Ovary (tissue), 3 donors: ENCODE measurements around the gene OLIG1.

Experiments
- EP300 ChIP-seq: sonication (generic); formaldehyde crosslinking; IDR thresholded peaks from one replicate; pipeline ENCODE4 v1.6.1; 2017; ENCODE audit warnings: antibody characterized with exemption
- POLR2A ChIP-seq: fragments of 450-650 bp; IDR thresholded peaks from one replicate; pipeline ENCODE4 v1.6.1; 2017; ENCODE audit warnings: antibody characterized with exemption, mild to moderate bottlenecking, moderate library complexity
- TF ChIP-seq, protein P1 (sequence below), 3 donors: fragments of 450-650 bp in 2 of 3; fragments of 200-600 bp in 1 of 3; IDR thresholded peaks; one replicate each; pipeline versions ENCODE4 v1.5.1 to v1.8.0; 2016 to 2022; ENCODE audit warnings: antibody characterized with exemption in 3 of 3, mild to moderate bottlenecking in 1 of 3
- donor health status: DM: no; HTN: no; CAD: no.

DNA sequence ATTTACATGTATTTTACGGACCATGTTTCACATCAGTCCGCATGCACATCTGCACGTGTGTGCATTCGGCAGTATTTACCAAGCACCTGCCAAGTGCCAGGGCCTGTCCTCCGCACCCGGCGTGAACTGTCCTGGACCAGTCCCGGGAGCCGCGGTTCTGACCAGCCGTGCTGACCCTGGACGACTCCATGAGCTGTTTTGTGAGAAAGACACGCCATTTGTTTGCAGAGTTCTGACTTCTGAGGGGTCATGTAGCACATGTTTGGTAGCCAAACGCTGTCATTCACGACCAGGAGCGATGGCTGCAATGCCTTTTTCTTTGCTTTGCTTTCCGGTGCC, 47.5 kb upstream of the OLIG1 start:
- TF ChIP-seq, protein P1, sequence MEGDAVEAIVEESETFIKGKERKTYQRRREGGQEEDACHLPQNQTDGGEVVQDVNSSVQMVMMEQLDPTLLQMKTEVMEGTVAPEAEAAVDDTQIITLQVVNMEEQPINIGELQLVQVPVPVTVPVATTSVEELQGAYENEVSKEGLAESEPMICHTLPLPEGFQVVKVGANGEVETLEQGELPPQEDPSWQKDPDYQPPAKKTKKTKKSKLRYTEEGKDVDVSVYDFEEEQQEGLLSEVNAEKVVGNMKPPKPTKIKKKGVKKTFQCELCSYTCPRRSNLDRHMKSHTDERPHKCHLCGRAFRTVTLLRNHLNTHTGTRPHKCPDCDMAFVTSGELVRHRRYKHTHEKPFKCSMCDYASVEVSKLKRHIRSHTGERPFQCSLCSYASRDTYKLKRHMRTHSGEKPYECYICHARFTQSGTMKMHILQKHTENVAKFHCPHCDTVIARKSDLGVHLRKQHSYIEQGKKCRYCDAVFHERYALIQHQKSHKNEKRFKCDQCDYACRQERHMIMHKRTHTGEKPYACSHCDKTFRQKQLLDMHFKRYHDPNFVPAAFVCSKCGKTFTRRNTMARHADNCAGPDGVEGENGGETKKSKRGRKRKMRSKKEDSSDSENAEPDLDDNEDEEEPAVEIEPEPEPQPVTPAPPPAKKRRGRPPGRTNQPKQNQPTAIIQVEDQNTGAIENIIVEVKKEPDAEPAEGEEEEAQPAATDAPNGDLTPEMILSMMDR (IDR thresholded peaks at IDR 0.05): no peak
- TF ChIP-seq EP300 (no peak), POLR2A (no peak)
